GM21723 (cell line): ENCODE measurements around the gene GABRD.

Source experiments
- ATAC-seq: cut with Tn5 transposase; IDR thresholded peaks from one replicate; pipeline ENCODE4 v1.9.1; 2021; ENCODE audit warnings: mild to moderate bottlenecking, moderate library complexity; ENCODE audit not compliant: unreplicated experiment

Gene GABRD

DNA sequence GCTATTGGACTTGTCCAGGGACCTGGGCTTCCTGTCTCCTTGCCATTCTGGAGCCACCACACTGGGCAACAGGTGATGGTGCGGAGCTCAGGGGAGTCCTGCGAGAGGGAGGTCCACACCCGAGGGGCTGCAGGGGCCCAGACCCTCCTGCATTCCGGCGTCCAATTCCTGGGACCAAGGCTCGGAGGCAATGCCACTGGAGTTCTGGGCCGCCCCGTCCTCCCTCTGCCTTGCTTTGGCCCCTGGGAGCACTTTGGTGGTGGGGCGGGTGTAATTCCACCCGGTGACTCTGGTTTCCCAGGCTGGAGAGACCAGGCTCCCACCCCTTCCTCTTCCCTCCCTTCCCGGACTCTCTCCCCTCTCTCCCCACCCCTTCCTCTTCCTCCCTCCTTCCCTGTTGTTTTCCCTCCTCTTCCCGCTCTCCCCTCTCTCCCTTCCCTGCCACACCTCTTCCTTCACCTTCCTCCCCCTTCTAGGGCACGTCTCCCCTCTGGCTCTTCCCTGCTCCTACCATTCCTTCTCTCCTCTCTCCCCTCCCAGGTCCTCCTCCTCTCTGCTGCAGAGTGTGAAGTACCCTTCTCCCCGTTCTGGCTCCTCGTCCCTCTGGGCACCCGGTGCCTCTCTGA, 33.0 kb downstream of the GABRD start:
- no peak for ATAC-seq

DNA sequence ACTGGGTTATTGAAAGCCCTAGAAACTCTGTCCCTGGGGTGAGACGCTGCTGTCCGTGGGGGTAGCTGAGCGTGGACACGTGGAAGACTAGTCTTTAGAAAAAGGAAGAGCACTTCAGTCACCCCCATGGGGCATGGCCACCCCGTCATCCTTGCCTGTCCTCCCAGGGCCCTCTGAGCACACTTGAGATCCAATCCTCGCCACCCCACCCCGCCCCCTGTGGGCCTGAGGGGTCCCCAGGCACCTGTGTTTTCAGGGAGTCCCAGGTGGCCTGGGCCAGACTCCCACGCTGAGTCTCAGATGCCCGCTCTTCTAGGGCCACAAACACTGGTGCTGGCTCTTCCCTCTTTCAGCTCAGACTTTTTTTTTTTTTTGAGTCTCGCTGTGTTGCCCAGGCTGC, 33.6 kb downstream of the GABRD start:
- ATAC-seq: no peak

DNA sequence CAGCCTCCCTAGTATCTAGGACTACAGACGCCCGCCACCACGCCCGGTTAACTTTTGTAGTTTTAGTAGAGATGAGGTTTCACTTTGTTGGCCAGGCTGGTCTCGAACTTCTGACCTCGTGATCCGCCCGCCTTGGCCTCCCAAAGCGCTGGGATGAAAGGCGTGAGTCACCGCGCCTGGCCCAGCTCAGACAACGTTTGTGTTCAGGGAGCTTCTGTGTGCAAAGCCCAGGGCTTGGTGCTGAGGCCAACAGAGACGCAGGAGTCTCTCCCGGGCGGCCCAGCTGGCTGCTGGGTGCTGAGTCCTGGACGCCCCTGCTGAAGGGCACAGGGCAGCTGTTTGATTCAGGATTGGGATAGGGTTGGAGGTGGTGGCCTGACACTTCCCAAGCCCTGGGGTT, 34.1 kb downstream of the GABRD start:
- ATAC-seq: no peak

DNA sequence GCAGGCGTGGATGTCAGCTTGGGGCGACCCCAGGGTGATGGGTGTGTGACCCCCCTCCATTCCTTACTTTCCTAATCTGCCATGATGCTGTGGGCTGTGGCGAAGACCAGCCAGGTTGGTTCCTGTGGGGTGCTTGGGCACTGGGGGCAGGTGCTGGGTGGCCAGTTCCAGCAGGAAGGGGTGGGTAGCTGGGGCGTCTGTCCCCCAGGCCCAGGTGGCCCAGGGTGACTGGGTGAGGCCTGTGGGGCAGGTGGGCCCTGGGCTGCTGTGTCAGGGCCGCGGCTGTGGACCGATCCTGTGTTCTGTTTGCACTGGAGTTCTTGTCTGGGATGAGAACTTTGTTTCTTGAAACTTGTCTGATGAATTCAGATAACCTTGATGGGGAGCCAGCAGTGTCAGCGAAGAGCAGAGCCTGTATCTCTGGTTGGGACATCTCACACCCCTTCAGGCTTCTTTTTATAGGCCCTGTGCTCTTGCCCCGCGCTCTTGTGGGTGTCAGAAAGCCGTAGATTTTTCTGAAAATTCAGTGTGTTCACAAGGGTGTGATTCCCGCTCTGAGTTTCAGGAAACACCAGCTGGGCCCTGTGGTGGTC, 34.7 kb downstream of the GABRD start:
- no peak for ATAC-seq

DNA sequence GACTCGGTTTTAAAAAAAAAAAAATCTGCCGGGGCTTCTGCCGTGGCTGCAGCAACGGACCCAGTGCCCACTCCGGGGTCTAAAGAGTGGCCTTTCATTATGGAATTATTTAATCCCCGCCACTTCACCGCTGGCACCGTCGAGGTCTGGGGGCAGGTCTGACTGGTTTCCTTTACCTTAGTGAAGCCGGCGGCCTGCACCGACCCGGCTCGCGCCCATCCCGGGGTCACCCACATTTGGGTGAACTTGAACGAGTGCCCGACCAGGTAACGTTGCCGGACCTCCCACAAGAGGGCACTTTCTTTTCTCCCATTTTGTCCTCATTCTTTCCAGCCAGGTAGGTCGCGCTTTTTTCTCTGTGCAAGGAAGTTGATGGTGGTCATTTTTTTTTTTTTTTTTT, 35.4 kb downstream of the GABRD start:
- ATAC-seq: no peak

DNA sequence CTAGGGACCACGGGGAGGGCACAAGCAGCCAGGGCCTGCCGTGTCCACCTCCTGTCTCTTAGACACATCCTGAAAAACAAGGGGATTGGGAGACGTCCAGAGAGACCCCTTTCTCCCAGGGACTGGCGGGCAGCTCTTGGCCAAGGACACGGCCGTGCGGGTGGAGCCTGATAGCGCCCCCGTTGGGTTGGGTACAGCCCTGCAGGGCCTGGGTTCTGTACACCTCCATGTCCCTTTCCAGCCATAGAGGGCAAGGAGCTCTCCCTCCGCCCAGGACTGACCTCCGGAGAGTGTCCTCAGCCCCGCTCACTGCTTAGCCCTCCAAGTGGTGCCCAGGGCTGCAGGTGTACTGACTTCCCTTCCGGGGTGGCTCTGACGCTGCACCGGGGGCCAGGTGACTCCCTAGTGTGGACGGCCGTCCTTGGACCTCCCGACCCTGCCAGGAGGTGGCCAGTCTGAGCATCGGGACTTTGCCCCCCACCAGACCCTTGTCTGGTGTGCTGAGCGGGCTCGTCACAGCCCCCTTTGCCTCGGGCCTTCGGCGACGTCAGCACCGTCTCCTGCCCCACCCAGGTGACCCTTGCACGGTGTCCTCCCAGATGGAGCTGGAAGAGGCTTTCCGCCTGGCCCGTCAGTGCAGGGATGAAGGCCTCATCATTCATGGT, 36.9 kb downstream of the GABRD start:
- ATAC-seq: no peak

DNA sequence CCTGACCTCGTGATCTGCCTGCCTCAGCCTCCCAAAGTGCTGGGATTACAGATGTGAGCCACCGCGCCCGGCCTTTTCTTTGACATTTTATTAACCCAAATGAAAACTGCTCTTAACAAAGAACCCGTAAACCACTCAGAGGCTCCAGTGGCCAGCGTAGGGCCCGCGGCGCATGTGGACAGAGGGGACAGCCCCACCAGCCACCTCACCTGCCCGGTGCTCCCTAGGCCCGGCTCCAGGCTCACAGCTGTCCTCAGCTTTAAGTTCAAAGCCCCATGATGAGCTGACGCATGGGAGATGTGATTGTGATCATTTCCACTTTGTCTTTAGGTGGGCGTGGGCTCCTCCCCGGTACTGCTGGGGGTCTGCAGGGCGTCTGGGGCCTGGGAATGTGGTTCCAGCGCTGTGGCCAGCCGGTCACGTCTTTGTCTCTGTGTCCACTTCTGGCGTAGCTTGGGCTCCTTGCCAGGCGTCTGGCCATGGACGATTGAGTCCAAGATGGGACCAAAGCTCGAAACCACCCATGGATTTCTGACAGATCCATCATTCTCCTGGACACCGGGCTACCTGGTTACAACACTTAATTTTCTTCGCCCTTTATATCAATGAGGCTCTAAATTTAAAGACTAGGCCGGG, 37.9 kb downstream of the GABRD start:
- ATAC-seq: no peak

DNA sequence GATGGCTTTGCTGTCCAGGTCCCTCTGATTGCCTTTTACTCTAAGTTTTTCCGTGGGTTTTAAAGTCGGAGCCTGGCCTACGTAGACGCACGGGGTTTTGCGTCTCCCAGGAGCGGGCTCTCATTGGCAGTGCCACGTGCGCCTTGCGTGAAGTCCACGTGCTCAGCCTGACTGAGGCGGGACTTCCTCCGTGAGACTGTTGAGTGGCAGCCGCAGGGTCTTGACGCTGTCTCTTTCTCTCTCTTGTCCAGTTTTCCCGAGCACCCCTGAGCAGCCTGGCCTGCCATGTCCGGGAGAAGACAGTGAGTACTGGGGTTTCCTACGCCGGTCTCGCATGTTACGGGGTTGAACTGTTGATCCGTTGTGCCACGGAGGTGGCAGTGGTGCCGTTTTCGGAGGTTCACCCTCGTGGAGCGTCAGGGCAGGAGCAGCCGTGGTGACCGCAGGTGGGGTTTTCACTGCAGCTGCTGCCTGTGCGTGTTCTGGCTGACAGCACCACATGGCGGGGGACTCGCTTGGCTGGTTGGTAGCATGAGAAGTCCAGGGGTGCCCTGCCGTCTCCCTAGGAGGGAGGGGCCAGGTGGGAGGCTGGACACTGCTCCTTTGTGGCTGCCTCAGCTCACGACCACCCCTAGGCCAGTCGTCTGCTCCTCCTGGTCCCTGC, 40.3 kb downstream of the GABRD start:
- ATAC-seq: no peak

DNA sequence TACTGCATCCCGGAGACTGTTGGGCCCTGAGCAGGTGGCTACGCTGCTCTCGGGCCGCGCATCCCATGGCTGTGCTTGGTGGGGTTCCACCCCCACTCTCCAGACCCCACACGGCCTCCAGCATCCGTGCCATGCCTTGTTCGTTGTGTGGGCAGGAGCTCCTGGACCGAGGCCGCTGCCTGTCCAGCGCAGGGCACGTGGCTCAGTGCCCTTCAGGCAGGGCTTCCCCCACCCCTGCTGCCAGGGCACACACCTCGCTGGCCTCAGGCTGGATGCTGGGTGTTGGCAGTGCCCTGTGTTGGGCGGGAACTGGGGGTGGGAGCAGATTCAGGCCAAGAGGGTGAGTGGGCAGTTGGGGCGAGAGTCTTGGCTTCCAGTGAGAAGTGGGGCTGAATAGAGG, 40.9 kb downstream of the GABRD start:
- ATAC-seq: no peak

DNA sequence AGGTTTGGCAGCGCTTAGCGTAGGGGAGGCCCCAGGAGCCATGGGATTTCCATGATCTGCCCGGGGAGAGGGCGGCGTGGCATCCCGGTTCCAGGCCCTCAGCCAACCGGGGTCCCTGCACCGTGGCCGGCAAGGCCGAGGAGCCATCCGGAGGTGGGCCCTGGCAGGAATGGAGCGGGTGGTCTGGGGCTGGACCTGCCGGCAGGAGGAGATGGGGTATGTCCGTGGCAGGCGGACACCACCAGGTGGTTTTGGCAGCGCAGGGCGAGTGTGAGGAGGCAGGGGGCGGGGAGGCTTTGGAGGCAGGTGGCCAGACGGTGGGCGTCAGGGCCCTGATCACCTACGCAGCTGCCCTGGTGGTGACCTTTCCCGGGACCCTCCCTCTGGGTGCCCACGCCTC, 41.4 kb downstream of the GABRD start:
- ATAC-seq: no peak

DNA sequence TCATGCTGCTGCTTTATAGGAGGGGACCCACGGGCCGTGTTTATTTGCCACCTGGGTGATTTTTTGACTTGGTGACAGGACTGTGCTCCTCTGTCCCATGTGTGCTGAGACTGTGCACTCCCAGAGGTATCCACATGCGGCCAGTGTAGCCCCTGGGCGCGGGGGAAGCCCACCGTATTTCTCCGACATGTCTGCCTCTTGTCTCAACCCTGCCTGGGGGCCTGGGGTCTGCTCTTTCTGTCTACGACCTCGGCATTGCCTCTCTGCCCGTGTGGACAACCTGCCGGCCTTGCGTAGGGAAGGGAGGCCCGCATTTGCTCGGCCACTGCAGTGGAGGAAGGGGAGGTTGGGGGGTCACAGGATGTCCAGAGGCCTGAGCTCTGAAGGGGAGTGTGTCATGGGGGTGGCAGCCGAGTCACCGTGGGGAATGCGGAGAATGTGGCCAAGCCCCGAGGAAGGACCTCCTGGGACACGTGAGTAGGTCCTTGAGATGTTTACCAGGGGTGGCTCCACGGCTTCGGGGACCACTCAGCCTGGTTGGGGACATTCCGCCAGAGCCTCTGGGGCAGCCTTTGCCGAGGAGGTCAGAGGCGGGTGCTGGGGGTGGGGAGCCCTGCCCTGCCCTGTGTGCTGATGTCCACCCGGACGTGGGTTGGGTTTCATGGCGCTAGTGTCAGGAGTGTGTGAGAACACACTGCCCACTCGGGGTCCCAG, 42.1 kb downstream of the GABRD start:
- no peak for ATAC-seq

DNA sequence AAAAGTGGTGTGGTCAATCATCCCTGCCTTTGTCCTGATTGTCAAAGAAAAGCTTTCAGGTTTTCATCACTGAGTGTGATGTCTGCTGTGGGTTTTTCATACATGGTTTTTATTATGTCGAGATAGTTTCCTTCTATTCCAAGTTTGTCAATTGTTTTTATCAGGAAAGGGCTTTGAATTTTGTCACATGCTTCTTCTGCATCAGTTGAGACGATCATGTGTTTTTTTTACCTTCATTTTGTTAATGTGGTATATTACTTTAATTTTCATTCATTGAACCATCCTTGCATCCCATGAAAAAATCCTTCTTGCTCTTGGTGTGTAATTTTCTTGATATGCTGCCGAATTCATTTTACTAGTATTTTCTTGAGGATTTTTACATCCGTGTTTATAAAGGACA, 46.6 kb downstream of the GABRD start:
- no peak for ATAC-seq

DNA sequence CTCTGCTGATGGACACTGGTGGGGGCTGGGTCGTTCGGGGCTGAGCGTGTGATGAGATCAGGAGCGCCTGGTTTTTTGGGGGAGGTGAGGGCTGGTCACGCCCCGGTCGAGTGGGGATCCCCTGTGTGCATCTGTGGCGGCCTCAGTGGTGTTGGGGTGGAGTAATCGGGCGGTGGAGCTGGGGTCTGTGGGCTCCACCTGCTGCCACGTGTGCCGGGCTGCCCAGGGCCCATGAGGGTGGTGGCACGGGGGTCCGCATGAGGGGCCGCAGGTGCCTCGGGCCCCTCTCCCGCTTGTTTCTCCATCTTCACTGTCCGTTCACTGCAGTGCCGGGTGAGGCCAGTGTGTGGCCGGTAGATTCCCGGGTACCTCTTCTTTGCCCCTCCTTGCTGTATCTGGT, 48.2 kb downstream of the GABRD start:
- no peak for ATAC-seq

DNA sequence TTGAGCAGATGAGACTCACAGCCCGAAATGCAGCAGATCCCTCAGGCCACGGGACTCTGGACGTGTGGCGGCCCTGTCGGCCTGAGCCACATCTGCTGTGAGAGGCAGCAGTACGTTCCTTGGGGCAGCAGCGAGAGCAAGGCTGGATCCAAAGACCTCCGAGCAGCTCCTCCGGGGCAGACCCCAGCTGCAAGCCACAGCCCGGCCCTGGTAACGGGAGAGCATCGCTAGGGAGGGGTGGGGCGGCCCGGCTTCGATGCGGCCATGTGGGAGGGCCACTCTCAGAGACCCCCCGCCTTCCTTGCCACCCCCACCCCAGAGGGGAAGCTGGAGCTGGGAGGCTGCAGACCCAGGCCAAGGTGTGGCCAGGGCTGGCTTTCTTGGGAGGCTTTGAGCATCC, 48.8 kb downstream of the GABRD start:
- no peak for ATAC-seq

DNA sequence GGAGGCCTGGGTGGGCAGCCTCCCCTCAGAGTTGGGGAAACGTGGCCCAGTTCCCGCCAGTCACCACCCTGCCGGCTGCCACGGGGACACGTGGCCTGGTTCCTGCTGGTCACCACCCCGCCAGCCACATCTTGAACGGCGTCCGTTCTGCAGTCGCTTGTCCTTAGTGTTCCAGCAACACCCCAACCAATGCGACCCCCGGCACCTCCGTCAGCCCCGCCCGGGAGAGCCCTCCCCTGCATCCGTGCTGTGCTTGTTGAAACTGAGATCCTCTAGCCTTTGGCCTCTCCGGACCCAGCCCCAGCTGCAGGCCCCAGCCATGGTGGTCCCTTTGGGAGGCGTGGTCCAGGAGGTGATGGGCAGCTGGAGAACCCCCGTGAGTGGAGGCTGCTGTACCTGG, 49.8 kb downstream of the GABRD start:
- no peak for ATAC-seq

DNA sequence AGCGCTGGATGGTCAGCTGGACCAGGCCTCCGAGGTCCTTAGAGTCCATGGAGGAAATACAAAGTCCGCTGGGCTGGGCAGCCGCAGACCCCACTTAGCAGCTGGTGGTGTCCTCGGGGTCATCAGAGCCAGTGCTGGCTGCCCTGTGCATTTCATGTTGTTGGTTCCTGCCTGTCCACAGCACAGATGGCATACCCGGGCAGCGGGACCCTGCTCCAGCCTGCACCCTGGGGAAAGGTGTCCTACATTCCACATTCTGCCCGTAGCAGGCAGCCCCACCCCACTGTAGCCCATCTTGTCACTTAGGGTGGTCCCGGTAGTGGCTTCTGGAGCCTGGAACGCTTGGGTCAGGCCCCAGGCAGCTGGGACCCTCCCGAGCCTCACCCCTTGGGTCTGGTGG, 50.9 kb downstream of the GABRD start:
- ATAC-seq: no peak

DNA sequence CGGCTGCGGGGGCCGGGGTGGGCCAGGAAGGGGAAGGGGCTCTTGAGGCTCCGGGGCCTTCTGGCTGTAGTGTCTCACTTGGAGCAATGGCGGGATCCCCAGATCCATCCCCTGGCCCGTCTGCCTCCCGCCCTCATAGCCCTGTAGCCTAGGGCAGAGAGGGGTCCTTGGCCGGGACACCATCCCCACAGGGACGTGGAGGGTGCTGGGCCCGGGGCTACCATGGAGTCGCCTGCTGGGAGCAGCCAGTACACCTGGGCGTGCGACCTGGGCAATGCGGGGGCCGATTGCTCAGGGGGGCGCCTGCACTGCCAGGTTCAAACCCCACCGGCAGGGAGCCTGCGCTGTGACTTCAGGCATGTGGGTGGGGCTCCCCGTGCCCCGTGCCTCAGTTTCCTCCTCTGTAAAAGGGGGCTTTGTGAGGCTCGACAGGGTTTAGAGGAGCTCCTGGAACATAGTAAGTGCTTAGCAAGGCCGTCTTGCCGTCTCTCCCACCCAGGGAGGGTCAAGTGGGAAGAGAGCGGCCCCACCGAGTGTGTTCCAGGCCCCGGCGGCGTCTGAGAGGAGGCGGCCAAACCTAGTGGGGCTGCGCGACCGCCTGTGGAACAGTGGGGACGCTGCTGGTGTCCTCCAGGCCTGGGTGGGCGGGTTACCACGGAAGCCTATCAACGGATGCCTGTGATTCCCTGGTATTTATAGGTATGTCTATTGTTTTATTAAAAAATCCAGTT, 51.8 kb downstream of the GABRD start:
- ATAC-seq: no peak

DNA sequence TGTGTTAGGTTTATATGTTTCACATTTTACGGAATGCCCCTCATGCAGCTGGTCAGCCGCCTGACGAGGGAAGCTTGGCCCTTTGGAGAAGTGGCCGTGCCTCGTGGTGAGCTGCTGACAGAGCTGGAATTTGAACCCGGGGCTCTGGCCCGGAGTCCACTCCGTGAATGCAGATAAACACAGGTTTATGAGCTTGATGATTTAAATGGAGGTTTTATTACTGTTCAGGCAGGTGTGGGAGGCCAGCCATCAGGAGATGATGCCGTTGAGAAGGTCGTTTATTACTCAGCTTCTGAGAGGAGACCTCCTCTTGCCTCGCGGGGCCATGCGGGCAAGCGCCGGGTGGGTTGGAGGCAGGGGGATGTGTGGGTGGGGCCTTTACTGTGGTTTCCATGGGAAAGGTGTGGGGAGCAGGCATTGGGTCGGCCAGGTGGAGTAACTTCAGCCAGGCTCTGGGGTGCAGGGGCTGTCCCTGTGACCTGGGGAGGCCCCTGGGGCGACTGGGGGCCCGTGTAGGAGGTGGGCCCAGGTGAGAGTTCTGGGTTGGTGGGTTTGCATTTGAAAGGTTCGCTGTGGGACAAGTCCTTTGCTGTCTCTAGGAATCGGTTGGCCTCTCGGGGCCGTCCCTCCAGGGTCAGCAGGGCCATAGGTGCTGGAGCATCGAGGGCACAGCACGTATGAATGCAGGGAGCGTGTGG, 53.1 kb downstream of the GABRD start:
- no peak for ATAC-seq

DNA sequence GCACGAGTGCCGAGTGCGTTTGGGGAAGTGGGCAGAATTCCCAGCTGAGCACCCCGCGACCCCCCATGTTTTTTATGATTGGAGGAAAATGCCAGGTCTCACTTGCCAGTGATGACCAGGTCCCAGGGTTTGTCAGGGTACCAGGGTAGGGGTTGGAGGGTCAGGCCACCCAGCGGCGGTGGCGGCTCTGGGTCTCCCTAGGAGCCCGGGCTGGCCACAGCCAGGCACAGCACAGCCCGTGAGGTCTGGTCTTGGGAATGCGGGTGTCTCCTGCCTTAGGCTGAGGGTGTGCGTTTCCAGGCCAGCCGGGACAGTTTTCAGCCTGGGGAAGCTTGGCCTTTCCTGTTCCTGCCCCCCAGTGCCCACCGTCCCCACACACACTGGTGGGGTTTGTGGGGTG, 53.7 kb downstream of the GABRD start:
- ATAC-seq: no peak
